Fibroblast of the aortic adventitia (primary cell): ENCODE data around the gene FLYWCH2. TPM values are rescaled to one million over a fixed set of nuclear protein-coding genes. Genes with fewer than 3 reads are reported as not detected.
"Not testable (repeated sequence)": the region's sequence is repeated elsewhere in the genome, so short reads cannot be mapped to it uniquely, and the experiment has no call there.

ENCODE experiments used
- DNase-seq: peaks from one replicate; pipeline ENCODE4 v3.0.0-alpha.2; 2010; ENCODE audit warnings: low read depth
- H3K4me3 ChIP-seq: 2 replicates; pipeline ENCODE4 v1.5.1; 2011; ENCODE audit warnings: low read depth, mild to moderate bottlenecking, control low read depth, low read length, moderate library complexity
- CTCF ChIP-seq: IDR thresholded peaks from 2 replicates; pipeline ENCODE4 v1.5.1; 2011; ENCODE audit warnings: mild to moderate bottlenecking, low read length, control low read depth, inconsistent platforms; ENCODE audit not compliant: insufficient read depth
- total RNA-seq: library from RNA; depleted of rRNA; stranded (reverse); fragments of >200 nt; gene quantifications from 2 replicates; pipeline ENCODE4 v1.2.3, GENCODE V29; 2012; ENCODE audit warnings: low replicate concordance

Gene FLYWCH2
- total RNA-seq, 1 donor = 48.9 TPM

GRCh38 chr16:2934450-2934849 is 51.4 kb downstream of the FLYWCH2 start:
- no peak overlapping the region for H3K4me3 ChIP-seq
- no peak for DNase-seq
- TF ChIP-seq CTCF = no peak

DNA sequence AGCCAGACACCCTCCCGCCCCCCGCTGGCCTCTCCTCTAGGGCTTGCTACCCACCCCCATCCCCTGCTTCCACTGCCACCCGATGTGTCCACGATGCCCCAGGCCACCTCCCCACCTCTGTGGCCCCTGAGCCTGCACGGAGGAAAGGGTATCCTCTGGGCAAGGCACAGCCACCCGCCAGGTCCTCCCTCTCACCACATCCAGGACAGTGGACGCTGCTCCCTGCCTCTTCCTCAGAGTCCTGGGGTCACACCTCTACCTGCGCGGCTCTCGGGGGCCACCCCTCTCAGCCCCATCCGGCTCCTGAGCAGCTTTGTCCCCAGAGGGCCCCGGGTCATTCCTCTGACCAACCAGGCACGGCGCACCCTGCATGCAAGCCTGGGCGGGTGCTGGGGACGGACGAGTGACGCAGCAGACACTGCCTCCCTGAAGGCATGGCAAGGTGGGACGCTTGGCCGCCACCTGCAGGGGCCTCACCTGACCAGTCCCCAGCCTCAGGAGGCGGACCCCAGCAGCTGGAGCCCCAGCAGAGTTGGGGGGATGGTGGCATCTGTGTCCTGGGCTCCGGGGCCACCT is 53.5 kb downstream of the FLYWCH2 start:
- no peak for DNase-seq
- no peak for TF ChIP-seq CTCF
- no peak overlapping the region for H3K4me3 ChIP-seq

GRCh38 chr16:2937170-2937569 is 54.2 kb downstream of the FLYWCH2 start:
- TF ChIP-seq CTCF = no peak
- no peak for DNase-seq
- no peak overlapping the region for H3K4me3 ChIP-seq

GRCh38 chr16:2938206-2938605 is 55.2 kb downstream of the FLYWCH2 start:
- H3K4me3 ChIP-seq = no peak overlapping the region
- TF ChIP-seq CTCF = no peak
- DNase-seq = no peak

GRCh38 chr16:2939968-2940367 is 57.0 kb downstream of the FLYWCH2 start:
- no peak for DNase-seq
- TF ChIP-seq CTCF = no peak
- H3K4me3 ChIP-seq = no peak overlapping the region

GRCh38 chr16:2942045-2942444 is 59.0 kb downstream of the FLYWCH2 start:
- no peak for TF ChIP-seq CTCF
- H3K4me3 ChIP-seq = no peak overlapping the region
- no peak for DNase-seq

GRCh38 chr16:2943716-2944115 is 60.7 kb downstream of the FLYWCH2 start:
- not testable (repeated sequence) for DNase-seq

More at GRCh38 chr16:2943716-2944115, 60.7 kb downstream of the FLYWCH2 start:
- H3K4me3 ChIP-seq = not testable (repeated sequence)
